GM13976 (cell line): ENCODE results near the gene SLC30A10.
"Not testable (repeated sequence)": the region's sequence is repeated elsewhere in the genome, so short reads cannot be mapped to it uniquely, and the experiment has no call there.

Source experiments
- DNase-seq: peaks from one replicate; pipeline ENCODE4 v3.0.0; 2012; ENCODE audit warnings: low spot score
- in situ Hi-C: fragments of 300-500 bp; cut with MboI; formaldehyde crosslinking; loops from one replicate; pipeline ENCODE4 v1.12.0; 2022; ENCODE audit warnings: low sequenced_read_pairs, mixed read lengths, inconsistent platforms; ENCODE audit not compliant: unreplicated experiment
- TF ChIP-seq, protein P1 (sequence below): IDR thresholded peaks from 2 replicates; pipeline ENCODE4 v1.5.1; 2012; ENCODE audit warnings: borderline replicate concordance, mild to moderate bottlenecking; ENCODE audit not compliant: insufficient read depth; ENCODE audit errors: extremely low read depth, missing control alignments, control extremely low read depth

The SLC30A10 gene

DNA sequence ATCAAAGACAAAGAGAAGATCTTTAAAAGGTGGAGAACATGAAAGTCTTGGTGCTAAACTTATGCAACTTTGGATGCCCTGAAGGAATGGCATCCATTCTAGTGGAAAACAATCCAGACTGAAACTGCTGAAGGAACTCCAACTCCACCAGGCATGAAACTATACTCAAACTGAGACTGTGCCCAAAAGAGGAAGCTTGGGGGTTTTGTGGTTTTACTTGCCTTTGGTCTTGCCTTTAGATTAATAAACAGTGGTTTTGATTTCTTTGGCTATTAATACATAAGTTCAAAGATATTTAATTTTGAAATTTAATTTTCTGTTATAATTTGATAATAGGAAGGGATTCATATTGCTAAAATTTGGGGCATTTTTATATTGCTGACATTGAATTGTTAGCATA is 17.4 kb upstream of the SLC30A10 start:
- DNase-seq: no peak
- in situ Hi-C loops: no loop called here
- TF ChIP-seq, protein P1, sequence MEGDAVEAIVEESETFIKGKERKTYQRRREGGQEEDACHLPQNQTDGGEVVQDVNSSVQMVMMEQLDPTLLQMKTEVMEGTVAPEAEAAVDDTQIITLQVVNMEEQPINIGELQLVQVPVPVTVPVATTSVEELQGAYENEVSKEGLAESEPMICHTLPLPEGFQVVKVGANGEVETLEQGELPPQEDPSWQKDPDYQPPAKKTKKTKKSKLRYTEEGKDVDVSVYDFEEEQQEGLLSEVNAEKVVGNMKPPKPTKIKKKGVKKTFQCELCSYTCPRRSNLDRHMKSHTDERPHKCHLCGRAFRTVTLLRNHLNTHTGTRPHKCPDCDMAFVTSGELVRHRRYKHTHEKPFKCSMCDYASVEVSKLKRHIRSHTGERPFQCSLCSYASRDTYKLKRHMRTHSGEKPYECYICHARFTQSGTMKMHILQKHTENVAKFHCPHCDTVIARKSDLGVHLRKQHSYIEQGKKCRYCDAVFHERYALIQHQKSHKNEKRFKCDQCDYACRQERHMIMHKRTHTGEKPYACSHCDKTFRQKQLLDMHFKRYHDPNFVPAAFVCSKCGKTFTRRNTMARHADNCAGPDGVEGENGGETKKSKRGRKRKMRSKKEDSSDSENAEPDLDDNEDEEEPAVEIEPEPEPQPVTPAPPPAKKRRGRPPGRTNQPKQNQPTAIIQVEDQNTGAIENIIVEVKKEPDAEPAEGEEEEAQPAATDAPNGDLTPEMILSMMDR: no peak

GRCh38 chr1:219941179-219942118 is 13.1 kb upstream of the SLC30A10 start:
- in situ Hi-C loops: no loop called here
- TF ChIP-seq, protein P1: no peak
- DNase-seq: no peak

DNA sequence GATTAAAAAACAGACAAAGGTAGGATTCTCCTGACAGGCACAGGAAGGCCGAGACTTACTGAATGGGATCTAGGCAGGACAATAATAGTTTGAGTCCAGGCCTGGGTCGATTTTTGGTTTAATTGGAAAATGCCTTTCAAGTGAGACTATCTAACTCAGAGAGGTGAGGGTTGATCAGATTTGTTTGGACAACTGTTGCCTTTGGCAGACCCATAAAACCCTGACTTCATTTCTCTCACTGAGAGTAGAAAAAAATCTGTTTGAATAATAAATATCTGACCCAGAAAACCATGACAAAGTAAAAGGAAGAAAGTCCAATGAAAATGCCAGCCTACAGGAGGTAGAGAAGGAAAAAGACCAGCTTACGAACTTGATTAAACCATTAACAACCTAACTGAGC is 12.3 kb upstream of the SLC30A10 start:
- in situ Hi-C loops: no loop called here
- DNase-seq: no peak
- TF ChIP-seq, protein P1: no peak

- in situ Hi-C loops: no loop called here
- TF ChIP-seq, protein P1: no peak
- no peak for DNase-seq
Observed at GRCh38 chr1:219938706-219939105, 10.3 kb upstream of the SLC30A10 start.

- in situ Hi-C loops, DNase-seq: not testable (repeated sequence)
Observed at GRCh38 chr1:219933763-219934162, 5.4 kb upstream of the SLC30A10 start.

DNA sequence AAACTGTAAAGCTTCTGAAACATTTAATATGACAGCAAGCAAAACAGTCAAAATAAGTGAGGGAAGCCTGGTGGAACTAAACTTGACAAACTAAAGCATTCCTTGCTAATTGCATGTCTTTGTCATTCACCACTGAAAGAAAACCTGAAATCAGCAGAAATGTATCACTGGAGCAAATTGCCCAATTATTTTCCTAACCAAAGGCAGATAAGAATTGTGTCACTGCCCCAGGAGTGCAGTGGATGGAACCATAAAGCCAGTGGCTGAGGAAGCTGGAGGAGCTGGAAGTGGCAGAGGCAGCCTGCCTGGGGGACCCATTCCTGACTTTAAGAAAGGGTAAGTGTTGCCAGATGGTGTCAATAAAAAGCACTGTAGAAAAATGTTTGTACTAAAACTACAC is 2.7 kb upstream of the SLC30A10 start:
- TF ChIP-seq, protein P1: no peak
- no peak for DNase-seq
- in situ Hi-C loops: no loop called here

GRCh38 chr1:219928791-219929118 is 398 bp upstream of the SLC30A10 start:
- DNase-seq: no peak
- TF ChIP-seq, protein P1: no peak
- in situ Hi-C loops: no loop called here
